Colonic mucosa (tissue), 4 donors: Measurements from ENCODE around the gene GLTPD2. TPM values are rescaled to one million over a fixed set of nuclear protein-coding genes. Genes with fewer than 3 reads are reported as not detected.

Experiments used
- DNase-seq: peaks from one replicate; pipeline ENCODE4 v3.0.0-alpha.2; 2020
- H3K27ac ChIP-seq: fragments of 200-600 bp; one replicate; pipeline ENCODE4 v1.8.0; 2021
- H3K27me3 ChIP-seq: fragments of 200-600 bp; one replicate; pipeline ENCODE4 v1.8.0; 2021
- H3K36me3 ChIP-seq: fragments of 200-600 bp; one replicate; pipeline ENCODE4 v1.8.0; 2021
- H3K4me1 ChIP-seq: fragments of 200-600 bp; one replicate; pipeline ENCODE4 v1.8.0; 2021; ENCODE audit warnings: mild to moderate bottlenecking
- H3K4me3 ChIP-seq: fragments of 200-600 bp; one replicate; pipeline ENCODE4 v1.8.0; 2021
- H3K9ac ChIP-seq, 2 donors: one replicate each; pipeline ENCODE4 v1.7.0; 2013; ENCODE audit warnings: control low read depth in 2 of 2, low read depth in 2 of 2, low read length in 2 of 2
- H3K9me3 ChIP-seq: fragments of 200-600 bp; one replicate; pipeline ENCODE4 v1.8.0; 2021
- intact Hi-C: fragments of 100-400 bp; cut with DNase I; formaldehyde crosslinking; loops from one replicate; pipeline ENCODE4 v1.14.1; 2022
- total RNA-seq, 2 donors: library from RNA; stranded (reverse); fragmentation: NEBNext Ultra II Directional in 1 of 2; extraction: Animal tissue kit (Norgen Biotek cat#: 25700) in 1 of 2; gene quantifications; one replicate each; pipeline ENCODE4 v1.2.1, GENCODE V29; 2021
- TF ChIP-seq, protein P1 (sequence below): fragments of 200-600 bp; IDR thresholded peaks from one replicate; pipeline ENCODE4 v1.8.0; 2022; ENCODE audit warnings: antibody characterized with exemption, mild to moderate bottlenecking
- donor health status: healthy.
- donor health status: DM: no; HTN: no; CAD: no.
- donor health status: DM: no; HTN: no; CAD: no.

Gene GLTPD2
- total RNA-seq, 2 donors from 2014 or later: 0.35 to 0.40 TPM

DNA sequence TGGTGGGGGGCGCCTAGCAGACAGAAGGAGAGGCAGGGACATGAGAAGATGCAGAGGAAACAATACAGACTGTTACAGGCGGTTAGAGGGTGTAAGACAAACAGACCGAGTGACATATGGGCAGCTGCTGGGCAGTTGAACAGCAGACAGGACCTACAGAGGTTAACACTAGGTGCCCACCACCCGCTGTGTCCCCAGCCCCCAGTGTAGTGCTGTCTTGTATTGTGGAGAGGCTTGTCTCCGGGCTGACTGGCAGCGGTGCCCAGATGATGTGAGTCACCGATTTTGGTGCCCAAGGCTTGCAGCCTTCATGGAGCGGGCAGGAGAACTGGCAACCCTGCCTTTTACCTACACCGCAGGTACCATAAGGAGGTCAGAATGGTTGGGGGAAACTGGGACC lies 46.6 kb upstream of the GLTPD2 start:
- intact Hi-C loops: no loop called here
- TF ChIP-seq, protein P1, sequence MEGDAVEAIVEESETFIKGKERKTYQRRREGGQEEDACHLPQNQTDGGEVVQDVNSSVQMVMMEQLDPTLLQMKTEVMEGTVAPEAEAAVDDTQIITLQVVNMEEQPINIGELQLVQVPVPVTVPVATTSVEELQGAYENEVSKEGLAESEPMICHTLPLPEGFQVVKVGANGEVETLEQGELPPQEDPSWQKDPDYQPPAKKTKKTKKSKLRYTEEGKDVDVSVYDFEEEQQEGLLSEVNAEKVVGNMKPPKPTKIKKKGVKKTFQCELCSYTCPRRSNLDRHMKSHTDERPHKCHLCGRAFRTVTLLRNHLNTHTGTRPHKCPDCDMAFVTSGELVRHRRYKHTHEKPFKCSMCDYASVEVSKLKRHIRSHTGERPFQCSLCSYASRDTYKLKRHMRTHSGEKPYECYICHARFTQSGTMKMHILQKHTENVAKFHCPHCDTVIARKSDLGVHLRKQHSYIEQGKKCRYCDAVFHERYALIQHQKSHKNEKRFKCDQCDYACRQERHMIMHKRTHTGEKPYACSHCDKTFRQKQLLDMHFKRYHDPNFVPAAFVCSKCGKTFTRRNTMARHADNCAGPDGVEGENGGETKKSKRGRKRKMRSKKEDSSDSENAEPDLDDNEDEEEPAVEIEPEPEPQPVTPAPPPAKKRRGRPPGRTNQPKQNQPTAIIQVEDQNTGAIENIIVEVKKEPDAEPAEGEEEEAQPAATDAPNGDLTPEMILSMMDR: no peak
- no peaks in the 10 kb centered on the region for H3K36me3 ChIP-seq

DNA sequence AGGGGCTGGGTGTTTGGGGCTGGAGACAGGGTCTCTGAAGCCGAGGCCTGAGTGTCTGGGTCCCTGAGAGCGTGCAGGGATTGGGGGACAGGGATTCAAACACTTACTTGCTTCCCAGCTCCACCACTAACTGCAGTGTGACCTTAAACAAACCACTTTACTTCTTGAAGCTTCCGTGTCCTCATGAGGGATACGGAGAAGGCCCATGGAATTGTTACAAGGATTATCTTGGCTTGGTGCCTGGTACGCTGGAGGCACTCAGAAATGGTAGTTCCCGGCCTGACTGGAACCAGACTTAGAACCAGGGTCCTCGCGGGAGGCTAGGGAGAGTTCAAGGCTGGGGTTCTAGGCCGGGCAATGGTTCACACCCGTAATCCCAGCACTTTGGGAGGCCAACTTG lies 46.1 kb upstream of the GLTPD2 start:
- intact Hi-C loops: no loop called here
- Histone ChIP-seq H3K4me1 (peaks cover 3% of the 10 kb centered on the region), H3K27me3 (no peaks in the 10 kb centered on the region)

More for the DNA sequence above, 46.6 kb upstream of the GLTPD2 start:
- DNase-seq: no peak
- Histone ChIP-seq H3K4me3 (no peak overlapping the region), H3K27ac (no peak overlapping the region), H3K9me3 (no peaks in the 10 kb centered on the region), H3K9ac (no peak overlapping the region), H3K4me1 (peaks cover 3% of the 10 kb centered on the region), H3K27me3 (no peaks in the 10 kb centered on the region)

DNA sequence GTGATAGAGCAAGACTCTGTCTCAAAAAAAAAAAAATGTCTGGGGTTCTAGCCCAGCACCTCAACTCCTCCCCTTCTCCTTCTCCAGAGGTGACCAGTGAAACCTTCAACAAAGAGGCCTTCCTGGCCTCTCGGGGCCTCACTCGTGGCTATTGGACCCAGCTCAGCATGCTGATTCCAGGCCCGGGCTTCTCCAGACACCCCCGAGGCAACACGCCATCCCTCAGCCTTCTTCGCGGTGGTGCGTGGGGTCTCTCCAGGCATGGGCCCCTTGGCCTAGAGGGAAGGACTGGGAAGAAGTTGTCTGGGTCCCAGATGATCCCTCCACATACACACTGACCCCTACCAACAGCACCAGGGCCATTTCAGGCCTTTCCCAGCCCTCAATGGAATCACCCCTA lies 45.5 kb upstream of the GLTPD2 start:
- H3K4me3 ChIP-seq: no peak overlapping the region
- TF ChIP-seq, protein P1: no peak
- no peaks in the 10 kb centered on the region for H3K36me3 ChIP-seq
- intact Hi-C loops: no loop called here
- DNase-seq: no peak
- H3K9me3 ChIP-seq: no peaks in the 10 kb centered on the region
- H3K27ac ChIP-seq: no peak overlapping the region
- H3K4me1 ChIP-seq: peaks cover 3% of the 10 kb centered on the region
- no peak overlapping the region for H3K9ac ChIP-seq
- H3K27me3 ChIP-seq: no peaks in the 10 kb centered on the region

More for the DNA sequence above, 46.1 kb upstream of the GLTPD2 start:
- TF ChIP-seq, protein P1: no peak
- Histone ChIP-seq H3K27ac (no peak overlapping the region), H3K9me3 (no peaks in the 10 kb centered on the region), H3K4me3 (no peak overlapping the region), H3K36me3 (no peaks in the 10 kb centered on the region), H3K9ac (no peak overlapping the region)
- peak; percentile 51 for DNase-seq

DNA sequence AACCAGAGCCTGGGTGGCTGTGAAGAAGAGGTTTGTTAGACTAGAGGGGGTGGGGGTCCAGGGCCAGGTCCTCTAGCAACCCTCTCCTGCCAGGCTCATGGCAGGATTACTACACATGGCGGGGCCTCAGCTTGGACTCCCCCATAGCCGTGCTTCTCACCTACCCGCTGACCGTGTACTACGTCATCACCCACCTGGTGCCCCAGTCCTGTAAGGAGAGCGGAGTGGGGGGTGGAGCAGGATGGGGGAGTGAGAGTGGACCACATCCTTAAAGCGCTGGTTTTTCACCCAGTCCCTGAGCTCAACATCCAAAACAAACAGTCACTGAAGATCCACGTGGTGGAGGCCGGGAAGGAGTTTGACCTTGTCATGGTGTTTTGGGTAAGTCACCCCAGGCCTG lies 44.9 kb upstream of the GLTPD2 start:
- TF ChIP-seq, protein P1: no peak
- intact Hi-C loops: no loop called here
- no peaks in the 10 kb centered on the region for H3K36me3 ChIP-seq
- H3K9me3 ChIP-seq: no peaks in the 10 kb centered on the region
- H3K4me3 ChIP-seq: no peak overlapping the region
- DNase-seq: no peak
- H3K9ac ChIP-seq: no peak overlapping the region
- peaks cover 3% of the 10 kb centered on the region for H3K4me1 ChIP-seq
- no peak overlapping the region for H3K27ac ChIP-seq
- H3K27me3 ChIP-seq: no peaks in the 10 kb centered on the region

DNA sequence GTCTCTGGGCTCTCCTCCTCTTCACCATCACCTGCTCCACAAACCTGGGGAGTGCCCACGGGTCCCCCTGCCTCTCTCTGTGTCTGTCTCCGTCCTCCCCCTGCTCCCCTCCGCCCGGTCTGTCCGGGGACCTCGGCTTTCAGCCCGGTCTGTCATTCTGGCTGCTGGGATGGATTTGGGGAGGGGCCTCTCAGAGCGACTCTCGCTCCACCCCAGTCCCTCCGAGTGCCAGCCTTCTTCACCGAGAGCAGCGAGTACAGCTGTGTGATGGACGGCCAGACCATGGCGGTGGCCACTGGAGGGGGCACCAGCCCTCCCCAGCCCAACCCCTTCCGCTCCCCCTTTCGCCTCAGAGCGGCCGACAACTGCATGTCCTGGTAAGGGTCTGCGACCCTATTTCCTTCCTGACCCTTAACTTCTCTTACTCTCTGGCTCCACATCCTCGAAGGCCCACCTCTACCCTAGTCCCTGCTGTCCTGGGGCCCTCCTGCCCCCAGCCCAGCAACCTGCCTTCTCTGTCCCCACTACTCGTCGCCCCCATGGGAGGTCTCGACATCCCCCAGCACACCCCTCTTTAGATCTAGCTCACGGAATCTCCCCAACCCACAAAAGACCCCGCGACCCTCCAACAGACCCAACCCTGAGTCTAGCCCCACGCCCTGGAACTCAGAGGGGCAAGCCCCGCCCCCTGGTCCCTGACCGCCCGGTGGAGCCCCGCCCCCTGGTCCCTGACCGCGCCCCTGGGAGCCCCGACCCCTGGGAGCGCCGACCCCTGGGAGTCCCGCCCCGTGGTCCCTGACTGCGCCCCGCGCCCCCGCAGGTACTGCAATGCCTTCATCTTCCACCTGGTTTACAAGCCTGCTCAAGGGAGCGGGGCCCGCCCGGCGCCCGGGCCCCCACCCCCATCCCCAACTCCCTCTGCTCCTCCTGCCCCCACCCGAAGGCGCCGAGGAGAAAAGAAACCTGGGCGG lies 43.5 kb upstream of the GLTPD2 start:
- DNase-seq: no peak
- TF ChIP-seq, protein P1: no peak
- Histone ChIP-seq H3K4me1 (peaks cover 3% of the 10 kb centered on the region), H3K9ac (no peak overlapping the region), H3K4me3 (no peak overlapping the region), H3K9me3 (no peaks in the 10 kb centered on the region), H3K36me3 (no peaks in the 10 kb centered on the region), H3K27ac (no peak overlapping the region), H3K27me3 (no peaks in the 10 kb centered on the region)
- intact Hi-C loops: no loop called here
